Endometrial microvascular endothelial cells (primary cell): ENCODE data around the gene GC. TPM values are rescaled to one million over a fixed set of nuclear protein-coding genes. Genes with fewer than 3 reads are reported as not detected.
"Not testable (repeated sequence)": the region's sequence is repeated elsewhere in the genome, so short reads cannot be mapped to it uniquely, and the experiment has no call there.

Source experiments
- in situ Hi-C: cut with HindIII; loops from 2 replicates; pipeline ENCODE4 v1.10.0; 2017; ENCODE audit warnings: low sequenced_read_pairs, low pct_unique_long_range_greater_than_20kb; ENCODE audit errors: inconsistent ontology term
- total RNA-seq: library from RNA; depleted of rRNA; stranded (reverse); fragments of >200 nt; gene quantifications from one replicate; pipeline ENCODE4 v1.2.3, GENCODE V29; 2015; ENCODE audit errors: inconsistent ontology term

Gene GC
- total RNA-seq, 1 donor from 2014 or later = not detected

DNA sequence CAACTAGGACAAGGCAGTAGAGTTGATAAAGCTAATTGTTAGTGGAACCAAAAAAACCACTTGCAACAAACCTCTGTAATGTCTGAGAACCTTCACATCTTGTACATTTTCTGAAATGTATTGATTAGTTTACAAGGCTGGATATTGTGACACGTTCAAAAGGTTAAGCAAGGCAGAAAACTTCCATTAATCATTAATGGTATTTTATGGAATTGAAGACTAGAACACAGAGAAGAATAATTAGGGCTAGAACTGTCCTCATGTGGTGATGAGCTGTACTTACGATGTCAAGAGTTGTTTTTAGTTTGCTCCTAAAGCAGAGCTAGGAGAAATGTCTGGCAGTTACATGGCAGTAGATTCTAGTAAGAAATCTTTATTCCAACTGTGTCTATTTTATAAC lies 12.3 kb downstream of the GC start:
- in situ Hi-C loops = no loop called here

DNA sequence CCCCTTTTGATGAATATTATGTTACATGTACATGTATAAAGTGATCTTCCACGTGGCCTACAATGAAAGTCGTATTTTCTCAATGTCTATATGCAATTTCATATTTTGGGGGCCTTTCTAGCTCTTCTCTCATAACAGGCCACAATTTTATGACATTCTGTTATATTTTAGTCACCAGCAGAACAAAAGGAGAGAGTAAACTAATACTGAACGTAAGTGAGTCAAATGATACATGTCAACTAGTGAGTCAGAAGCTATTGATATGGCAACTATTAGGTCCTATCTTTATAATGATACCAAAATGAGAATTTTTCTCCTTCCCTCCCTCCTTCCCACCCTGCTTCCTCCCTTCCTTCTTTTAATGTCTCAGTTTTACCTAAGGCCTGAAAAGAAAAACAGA lies 14.4 kb downstream of the GC start:
- in situ Hi-C loops = no loop called here

DNA sequence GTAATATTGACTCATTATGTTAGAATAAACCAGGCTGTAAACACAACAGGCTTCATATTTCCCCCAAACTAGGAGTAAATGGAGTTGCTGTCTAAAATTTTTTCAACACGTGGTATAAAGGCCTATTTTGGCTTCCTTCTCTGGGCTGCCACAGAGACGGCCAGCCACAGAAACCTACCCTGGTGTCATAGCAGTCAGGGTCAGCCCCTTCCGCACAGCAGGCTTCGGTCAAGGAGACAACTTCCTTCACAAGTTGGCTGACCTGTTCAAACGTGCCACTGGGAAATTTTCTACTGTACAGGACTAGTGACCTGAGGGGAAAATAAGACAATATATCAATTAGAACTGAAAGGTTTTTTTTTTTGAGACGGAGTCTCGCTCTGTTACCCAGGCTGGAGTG lies 15.8 kb downstream of the GC start:
- in situ Hi-C loops = no loop called here

DNA sequence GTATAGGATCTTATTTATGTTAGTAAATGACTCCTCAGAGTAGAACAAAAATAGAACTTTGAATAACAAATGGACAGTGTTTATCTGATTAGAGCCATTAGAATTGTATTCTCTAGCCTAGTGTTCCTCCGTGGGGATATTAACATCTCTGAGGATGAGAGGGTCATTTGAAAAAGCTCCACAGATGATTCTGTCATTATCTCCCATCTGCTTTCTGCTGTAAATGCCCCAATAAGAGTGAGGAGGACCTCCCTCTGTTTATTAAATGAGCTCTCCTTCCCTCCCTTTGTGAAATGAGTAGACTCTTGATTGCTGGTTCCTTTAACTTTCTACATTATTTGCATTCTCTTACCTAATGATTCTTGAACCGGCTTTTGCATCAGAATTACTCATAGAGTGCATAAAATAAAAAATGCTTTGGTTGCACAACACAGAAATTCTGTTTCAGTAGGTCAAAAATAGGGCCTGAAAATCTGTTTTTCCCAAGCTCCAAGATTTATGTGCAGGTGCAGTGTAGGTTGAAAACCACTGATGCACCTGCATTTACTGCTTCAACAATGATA lies 18.0 kb downstream of the GC start:
- in situ Hi-C loops = no loop called here

DNA sequence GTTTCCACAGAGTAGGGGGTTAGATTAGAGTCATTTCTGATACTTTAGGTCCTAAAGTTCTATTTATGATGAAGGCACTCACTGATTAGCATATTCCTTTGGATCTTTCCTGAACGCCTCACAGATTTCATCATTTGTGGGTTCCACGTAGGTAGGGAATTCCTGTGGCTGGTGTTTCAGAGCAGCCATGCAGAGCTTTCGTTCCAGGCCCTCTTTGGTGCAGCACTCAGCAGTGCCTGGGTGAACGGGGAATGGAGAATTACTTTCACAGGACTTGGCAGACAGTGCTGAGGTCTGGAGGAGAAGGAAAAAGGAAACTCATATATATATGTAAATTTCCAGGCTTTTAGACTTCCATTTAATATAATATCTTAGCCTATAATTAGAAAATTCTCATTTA lies 18.5 kb downstream of the GC start:
- in situ Hi-C loops = no loop called here

DNA sequence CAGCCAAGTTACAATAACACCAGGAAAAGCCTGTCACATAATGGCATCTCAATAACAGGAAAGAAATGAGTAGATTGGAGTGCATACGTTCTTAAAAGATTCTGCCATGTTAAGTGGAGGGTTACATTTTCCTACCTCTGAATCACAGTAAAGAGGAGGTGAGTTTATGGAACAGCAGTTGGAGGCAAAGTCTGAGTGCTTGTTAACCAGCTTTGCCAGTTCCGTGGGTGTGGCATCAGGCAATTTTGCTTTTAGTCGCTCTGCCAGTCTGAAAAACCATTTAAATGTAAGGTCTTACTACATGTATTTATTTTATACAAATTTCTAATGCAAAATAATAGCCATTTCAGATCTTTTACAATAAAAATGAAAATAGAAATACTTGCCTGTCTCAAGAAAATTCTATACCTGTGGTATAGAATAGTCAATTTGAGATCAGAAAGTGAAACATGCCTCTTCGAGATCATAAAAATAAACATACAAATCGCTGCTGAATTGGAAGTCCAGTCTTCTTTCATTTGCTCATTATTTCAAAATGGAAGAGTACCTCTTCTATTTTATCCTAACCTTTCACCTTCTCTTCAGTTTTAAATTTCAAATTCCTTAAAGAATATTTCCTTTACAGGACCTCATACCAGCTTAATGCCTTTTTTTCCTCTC lies 31.4 kb downstream of the GC start:
- in situ Hi-C loops = no loop called here

DNA sequence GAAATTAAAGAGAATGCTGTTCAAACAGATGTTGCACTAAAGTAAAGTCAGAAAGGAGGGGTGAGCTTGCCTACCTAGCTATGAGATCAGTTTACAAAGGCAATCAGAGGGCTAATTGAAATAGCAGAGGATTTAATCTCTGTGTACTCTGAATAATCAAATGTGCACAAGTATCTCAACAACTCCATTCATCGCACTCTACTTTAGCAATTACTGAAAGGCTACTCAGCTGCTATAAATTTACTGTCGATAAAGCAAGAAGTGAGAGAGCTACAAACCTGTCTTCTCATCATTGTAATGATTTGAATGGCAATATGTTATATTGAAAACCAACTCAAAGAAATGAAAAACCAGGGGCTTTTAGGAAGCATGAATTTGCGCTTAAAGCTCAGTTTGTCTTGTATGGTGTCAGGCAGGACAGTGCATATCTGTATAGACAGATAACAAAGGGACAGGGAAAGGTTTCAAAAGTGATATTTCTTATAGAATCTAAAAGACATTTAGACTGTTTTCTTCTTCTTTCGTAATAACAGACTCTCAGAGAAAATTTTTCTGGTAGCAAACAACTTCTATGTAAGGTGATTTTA lies 34.8 kb downstream of the GC start:
- in situ Hi-C loops = no loop called here

DNA sequence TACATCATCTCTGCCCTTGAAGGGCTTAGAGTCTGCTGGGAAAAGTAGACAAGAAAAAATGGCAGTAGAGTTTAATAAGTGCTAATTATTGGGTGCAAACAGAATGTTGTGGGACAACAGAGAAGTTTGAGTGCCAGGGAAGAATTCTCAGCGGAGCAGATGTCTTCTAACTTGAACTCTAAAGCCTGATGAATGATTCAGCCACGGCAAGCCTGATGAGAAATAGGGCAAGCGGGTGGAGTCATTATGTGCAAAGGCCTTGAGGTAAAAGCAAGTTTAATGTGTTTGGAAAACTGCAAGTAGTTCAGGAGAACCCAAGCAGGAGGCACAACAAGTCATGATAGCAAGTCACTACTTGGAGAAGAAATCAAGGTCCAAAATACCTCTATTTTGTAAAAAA lies 37.5 kb downstream of the GC start:
- in situ Hi-C loops = no loop called here

DNA sequence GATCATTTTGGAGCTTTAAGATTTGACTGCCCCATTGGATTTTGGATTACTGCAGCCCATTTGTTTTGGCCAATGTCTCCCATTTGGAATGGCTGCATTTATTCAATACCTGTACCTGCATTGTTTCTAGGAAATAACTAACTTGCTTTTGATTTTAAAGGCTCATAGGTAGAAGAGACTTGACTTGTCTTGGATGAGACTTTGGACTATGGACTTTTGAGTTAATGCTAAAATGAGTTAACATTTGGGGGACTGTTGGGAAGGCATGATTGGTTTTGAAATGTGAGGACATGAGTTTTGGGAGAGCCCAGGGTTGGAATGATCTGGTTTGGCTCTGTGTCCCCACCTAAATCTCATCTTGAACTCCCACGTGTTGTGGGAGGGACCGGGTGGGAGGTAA lies 45.1 kb downstream of the GC start:
- in situ Hi-C loops = not testable (repeated sequence)

DNA sequence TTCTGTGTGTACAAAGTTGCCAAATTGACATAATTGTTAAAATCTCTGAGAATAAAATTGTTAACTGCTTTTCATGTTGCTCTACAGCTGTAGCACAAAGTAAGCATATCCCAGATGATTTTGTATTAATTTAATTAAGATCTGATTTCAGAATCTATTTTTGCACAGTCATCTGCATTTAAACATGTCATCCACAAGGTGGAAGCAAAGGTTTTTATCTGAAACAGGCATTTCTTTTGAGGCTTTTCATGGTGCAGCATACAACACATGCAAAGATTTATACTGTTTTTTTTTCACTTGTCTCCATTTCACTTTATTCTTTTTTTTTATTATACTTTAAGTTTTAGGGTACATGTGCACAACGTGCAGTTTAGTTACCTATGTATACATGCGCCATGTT lies 51.2 kb downstream of the GC start:
- in situ Hi-C loops = no loop called here

DNA sequence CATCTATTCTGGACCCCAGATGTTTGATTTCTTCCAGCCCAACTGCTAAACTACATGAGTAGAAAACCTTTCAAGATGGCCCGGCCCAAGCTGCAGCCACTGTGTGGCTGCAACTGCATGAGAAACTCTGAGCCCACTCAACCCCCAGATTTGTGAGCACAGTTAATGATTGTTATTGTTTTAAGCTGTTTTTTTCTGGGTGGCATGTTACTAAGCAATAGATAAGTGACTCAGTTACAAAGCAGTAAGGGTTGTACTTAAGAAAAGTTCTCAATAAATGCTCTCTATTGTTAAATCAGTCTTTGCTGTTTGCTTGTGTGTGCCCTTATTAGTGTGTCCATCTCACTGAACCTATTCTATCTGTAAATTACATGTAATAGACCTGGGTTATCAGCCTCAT lies 51.8 kb downstream of the GC start:
- in situ Hi-C loops = no loop called here

DNA sequence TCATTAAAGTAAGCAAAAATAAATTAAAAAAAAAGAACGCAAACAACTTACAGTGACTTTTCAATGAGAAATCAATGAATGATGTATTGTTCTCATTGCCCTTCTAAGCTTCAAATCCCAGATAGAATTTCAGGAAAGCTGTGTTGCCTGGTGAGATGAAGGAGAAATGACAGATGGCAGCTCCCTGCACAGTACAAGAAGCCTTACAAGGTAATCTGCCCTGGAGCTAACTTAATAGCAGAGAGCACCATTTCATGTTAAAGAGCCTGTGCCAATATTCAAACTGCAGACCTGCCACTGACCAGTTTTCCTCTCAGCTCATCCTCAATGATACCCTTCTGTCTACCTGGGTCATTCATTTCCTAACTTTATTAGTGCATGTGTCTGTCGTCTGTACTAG lies 54.0 kb downstream of the GC start:
- in situ Hi-C loops = no loop called here

DNA sequence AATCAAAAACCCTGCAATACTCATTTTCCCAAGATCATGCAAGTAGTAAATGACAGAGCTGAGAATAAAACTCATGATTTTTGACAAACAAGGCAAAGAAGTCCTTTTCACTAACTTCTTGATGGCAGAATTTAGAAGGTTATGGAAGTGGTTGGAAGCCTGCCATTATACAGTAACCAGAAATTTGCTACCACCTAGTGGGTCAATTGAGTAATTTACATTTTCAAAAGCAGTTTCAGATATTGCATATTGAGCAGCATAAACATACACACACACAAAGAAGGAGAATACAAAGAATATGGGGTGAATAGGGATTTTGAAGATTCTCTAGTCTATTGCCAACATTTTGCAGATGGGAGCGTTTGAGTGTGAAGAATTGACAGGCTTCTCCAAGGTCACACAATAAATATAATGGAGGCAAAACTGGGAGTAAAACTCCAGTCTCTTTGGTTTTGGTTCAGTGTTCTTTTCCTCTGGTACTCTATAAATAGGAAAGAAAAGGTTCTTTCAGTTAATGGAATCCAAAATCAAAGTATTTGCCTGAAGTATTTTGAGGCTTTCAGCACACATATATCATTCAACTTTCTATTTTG lies 70.2 kb downstream of the GC start:
- in situ Hi-C loops = no loop called here

DNA sequence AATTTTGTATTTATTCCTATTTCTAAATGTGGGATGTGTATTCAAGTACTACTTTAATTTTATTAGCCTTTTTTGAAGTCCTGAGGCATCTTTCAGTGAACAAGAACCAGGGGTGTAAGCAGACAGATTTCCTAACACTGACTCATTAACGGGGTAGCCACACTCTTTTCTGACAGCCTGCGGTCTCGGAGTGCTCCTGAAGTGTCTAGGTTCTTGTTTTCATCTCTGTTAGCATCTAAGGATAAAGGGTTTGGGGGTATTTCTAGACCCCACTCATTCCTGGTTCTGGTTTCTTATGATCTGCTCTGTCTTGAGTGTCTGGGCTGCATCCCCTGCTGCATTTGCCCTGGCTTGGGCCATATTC lies 71.9 kb downstream of the GC start:
- in situ Hi-C loops = no loop called here

DNA sequence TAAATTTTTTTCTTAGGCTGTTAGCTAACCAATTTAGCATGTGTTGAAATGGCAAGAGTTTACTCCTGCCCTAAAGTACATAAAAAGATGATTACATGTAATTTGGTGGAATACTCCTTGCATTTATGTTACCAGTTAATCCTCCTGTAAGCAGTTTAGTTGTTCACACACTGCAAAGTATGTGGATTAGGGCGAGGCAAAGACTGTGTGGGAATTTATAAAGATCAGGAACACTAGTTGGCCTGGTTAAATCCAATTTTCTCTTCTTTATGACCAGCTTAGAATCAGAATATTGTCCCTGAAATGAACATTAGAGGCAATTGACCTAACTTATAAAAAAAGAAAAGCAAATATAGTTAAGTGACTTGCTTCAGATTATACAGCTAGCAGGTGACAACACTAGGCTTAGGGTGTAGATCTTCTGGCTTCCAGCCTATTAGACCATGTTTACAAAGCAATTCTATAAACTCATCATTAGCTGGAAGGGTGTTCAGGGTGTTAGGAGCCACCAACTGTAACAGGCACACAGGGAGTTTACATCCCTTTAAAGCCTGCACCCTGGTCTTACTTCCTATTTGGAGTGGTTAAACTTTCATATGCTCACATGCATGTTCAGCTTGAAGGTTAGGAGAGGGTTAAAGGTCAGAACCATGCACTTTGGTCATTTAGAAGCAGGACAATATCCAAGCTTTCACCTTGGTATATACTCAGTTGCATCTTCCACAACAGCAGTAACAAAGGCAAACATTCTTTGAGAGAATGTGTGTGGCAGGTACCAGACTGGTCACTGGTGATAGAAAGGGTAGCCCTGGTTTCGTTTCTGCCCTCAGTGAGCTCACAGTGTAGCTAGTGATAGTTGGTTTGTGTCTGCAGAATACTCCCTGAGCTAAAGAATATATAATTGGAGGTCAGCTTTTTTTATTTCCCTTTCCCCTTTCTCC lies 72.6 kb downstream of the GC start:
- in situ Hi-C loops = no loop called here

DNA sequence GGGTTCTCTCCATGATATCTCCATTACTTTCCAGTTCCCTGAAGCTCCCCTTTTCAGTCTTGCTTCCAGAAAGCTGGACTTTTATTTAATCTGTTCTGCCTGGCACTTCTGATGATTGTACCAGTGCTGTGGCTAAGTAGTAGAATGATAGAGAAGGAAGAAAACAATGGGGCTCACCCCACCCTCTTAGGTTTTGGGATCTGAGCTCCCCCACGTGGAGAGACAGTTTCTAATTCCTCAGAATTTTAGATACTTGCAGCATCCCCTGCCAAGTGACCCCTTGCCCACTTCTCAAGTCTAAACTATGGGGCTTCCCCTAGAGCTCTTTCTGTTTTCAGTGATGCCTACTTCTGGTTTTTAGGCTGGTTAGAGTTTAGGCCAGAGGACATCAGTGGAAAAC lies 73.9 kb downstream of the GC start:
- in situ Hi-C loops = no loop called here

DNA sequence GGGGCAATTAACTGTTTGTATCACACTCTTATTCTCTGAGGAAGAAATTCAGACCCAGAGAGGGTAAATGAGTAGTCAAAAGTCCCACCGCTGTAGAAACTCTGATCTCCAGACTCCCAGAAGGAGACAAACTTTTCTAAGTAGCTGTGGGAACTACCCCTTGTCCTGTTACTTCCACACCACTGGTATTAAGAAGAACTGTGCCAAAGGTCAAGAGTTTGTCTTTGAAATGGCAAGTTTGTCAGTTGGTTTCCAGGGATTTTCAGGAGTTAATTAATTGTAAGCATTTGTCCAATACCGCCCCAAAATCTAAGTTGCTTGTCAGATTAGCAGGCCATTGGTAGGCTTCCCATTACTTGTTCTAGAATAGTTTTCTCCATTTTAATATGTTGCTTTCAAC lies 85.7 kb downstream of the GC start:
- in situ Hi-C loops = no loop called here

DNA sequence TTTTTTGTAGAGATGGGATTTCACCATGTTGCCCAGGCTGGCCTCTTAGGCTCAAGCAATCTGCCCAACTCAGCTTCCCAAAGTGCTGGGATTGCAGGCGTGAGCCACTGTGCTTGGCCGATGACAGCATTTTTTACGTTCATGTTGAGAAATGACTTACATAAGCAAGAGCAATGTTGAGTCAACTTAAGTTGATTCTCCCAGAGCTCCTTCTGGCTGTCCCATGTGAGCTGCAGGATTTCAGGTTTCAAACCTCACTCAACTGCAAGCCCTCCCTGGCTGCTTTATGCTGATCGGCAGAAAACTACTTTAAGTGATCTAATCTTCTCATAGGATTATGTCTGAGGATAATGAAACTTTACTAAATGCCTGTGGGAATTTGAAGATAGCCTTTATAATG lies 86.8 kb downstream of the GC start:
- in situ Hi-C loops = no loop called here

DNA sequence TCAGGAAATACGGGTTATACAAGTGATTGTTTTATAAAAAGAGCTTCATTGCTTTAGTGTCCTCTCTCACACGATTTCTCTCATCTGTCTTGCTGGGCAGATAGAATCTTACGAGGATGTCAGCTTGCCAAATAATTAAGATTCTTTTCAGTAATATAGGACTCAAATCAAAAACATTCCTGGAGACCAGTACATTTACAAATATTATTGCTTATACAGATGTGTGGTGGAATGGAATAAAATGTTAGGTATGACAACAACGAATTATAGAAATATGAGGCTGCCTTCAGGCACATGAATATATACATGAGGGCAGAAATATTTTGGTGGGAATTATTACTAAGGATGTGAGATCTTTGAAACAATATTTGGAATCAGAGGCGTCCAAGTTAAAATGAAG lies 88.9 kb downstream of the GC start:
- in situ Hi-C loops = no loop called here

DNA sequence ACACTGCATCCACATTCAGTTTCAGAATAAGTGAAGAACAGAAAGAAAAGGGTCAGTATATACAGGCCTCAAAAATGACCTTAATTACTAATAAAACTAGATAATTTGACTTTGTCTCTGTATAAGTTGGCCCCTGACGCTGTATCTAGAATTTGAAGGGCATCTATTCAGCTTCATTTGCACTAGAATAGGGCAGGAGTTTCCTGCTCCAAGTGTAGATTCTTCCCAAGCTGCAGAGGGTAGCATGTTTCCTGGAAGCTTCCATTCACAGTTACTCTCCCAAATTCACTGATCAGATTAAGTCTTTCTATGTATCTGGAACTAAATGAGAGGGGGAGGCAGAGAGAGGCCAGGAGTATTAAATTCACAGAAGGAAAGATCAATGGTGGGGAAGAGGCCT lies 90.9 kb downstream of the GC start:
- in situ Hi-C loops = no loop called here
